K562 (cell line): ENCODE data around the gene EIF4G2. TPM values are rescaled to one million over a fixed set of nuclear protein-coding genes. Genes with fewer than 3 reads are reported as not detected.
A peak's percentile ranks its signal among the peaks of the same experiment; 100 is the strongest.

Source experiments
- ADNP ChIP-seq: fragments of 200-800 bp; sonication (Bioruptor generic); IDR thresholded peaks from 2 replicates; pipeline ENCODE4 v1.6.1; 2016; ENCODE audit warnings: missing genetic modification characterization, missing compliant biosample characterization
- BRF2 ChIP-seq: IDR thresholded peaks from 3 replicates; pipeline ENCODE4 v1.6.1; 2011; ENCODE audit warnings: borderline replicate concordance, mild to moderate bottlenecking; ENCODE audit not compliant: insufficient read length, insufficient read depth
- CTCFL ChIP-seq: IDR thresholded peaks from 2 replicates; pipeline ENCODE4 v1.6.1; 2011; ENCODE audit warnings: borderline replicate concordance, low read depth, mild to moderate bottlenecking, moderate library complexity, low read length; ENCODE audit not compliant: insufficient read depth, poor library complexity, severe bottlenecking
- ELK3 ChIP-seq: fragments of 450-650 bp; formaldehyde crosslinking; IDR thresholded peaks from 2 replicates; pipeline ENCODE4 v1.4.0; 2020; ENCODE audit warnings: mild to moderate bottlenecking
- FOXP1 ChIP-seq: sonication (generic); formaldehyde crosslinking; IDR thresholded peaks from 2 replicates; pipeline ENCODE4 v1.8.0; 2022; ENCODE audit warnings: mild to moderate bottlenecking, missing genetic modification reagents
- IFI16 ChIP-seq: fragments of 250-450 bp; sonication (Bioruptor Pico); IDR thresholded peaks from 2 replicates; pipeline ENCODE4 v2.1.2; 2022; ENCODE audit warnings: mild to moderate bottlenecking, inconsistent platforms
- KLF1 ChIP-seq: fragments of 450-650 bp; IDR thresholded peaks from 2 replicates; pipeline ENCODE4 v1.6.1; 2016; ENCODE audit warnings: missing genetic modification characterization, missing compliant biosample characterization
- NR4A1 ChIP-seq, 2 experiments: fragments of 250-450 bp in 1 of 2; fragments of 450-650 bp in 1 of 2; sonication (Bioruptor Pico) in 1 of 2; IDR thresholded peaks; 2 replicates each; pipeline versions ENCODE4 v1.4.0 to v1.6.1; 2016 to 2020; ENCODE audit warnings: mild to moderate bottlenecking in 2 of 2, missing compliant biosample characterization in 1 of 2, missing genetic modification characterization in 1 of 2, moderate library complexity in 1 of 2
- PATZ1 ChIP-seq: fragments of 250-450 bp; sonication (Bioruptor Pico); IDR thresholded peaks from 2 replicates; pipeline ENCODE4 v1.5.0; 2020; ENCODE audit warnings: mild to moderate bottlenecking, borderline replicate concordance
- RBM17 ChIP-seq: fragments of 200-400 bp; formaldehyde crosslinking; IDR thresholded peaks from 2 replicates; pipeline ENCODE4 v1.6.1; 2017; ENCODE audit warnings: low read depth, mild to moderate bottlenecking, low read length, borderline replicate concordance
- SAP30 ChIP-seq: fragments of 200-600 bp; sonication (generic); IDR thresholded peaks from 2 replicates; pipeline ENCODE4 v1.6.1; 2012; ENCODE audit warnings: borderline replicate concordance, low read depth, mild to moderate bottlenecking, moderate library complexity, low read length, control low read depth, inconsistent platforms; ENCODE audit not compliant: insufficient read depth, poor library complexity, severe bottlenecking
- ZBTB26 ChIP-seq: fragments of 450-650 bp; formaldehyde crosslinking; IDR thresholded peaks from 2 replicates; pipeline ENCODE4 v1.4.0; 2022; ENCODE audit warnings: missing genetic modification characterization
- ZNF785 ChIP-seq: fragments of 250-450 bp; sonication (Bioruptor Pico); IDR thresholded peaks from 2 replicates; pipeline ENCODE4 v1.4.0; 2020; ENCODE audit warnings: mild to moderate bottlenecking
- polyA plus RNA-seq, 8 experiments: library from polyadenylated mRNA; depleted of rRNA in 4 of 8; stranded (reverse) in 5 of 8; unstranded in 3 of 8; fragments of >200 nt; fragmentation: Nextera tagmentation in 2 of 8; fragmentation: Illumina TruSeq in 1 of 8; extraction: Ambion mirVana in 2 of 8; extraction: Trizol in 1 of 8; gene quantifications; 2 replicates each; pipeline versions ENCODE4 v1.2.1 to v1.2.3, GENCODE V29; 2011 to 2014; ENCODE audit warnings: inconsistent platforms in 1 of 8, missing spikeins in 1 of 8
- total RNA-seq, 7 experiments: library from RNA; depleted of rRNA in 6 of 7; stranded (reverse); fragments of >200 nt in 6 of 7; fragmentation: Illumina TruSeq in 2 of 7; extraction: Trizol in 2 of 7; gene quantifications; 2 replicates each; pipeline versions ENCODE4 v1.2.1 to v1.2.3, GENCODE V29; 2011 to 2021; ENCODE audit warnings: low replicate concordance in 1 of 7
- TF ChIP-seq, protein P1 (sequence below): fragments of 250-450 bp; sonication (Bioruptor Pico); IDR thresholded peaks from 2 replicates; pipeline ENCODE4 v1.8.0; 2022; ENCODE audit warnings: inconsistent platforms, mild to moderate bottlenecking, moderate library complexity, borderline replicate concordance
- TF ChIP-seq, protein P2 (sequence below), 2 experiments: fragments of 250-450 bp in 1 of 2; fragments of 450-650 bp in 1 of 2; sonication (Bioruptor Pico) in 1 of 2; IDR thresholded peaks; 2 replicates each; pipeline versions ENCODE4 v1.6.1 to v1.8.0; 2016 to 2021; ENCODE audit warnings: mild to moderate bottlenecking in 2 of 2, moderate library complexity in 2 of 2, missing compliant biosample characterization in 1 of 2, missing genetic modification characterization in 1 of 2

EIF4G2 gene
- total and polyA plus RNA-seq, 9 of the 15 experiments (the other 6 are each of a cell fraction or from before 2014, with no cell fraction given) = 206 to 790 (median 646) TPM

GRCh38 chr11:10750838-10751580 lies 57.7 kb downstream of the EIF4G2 start, which contains the start of gene CTR9 (continued):
- TF ChIP-seq RBM17 (no peak), NR4A1 (CRISPR knock-in tag; IDR thresholded peaks at IDR 0.05) (no peak), NR4A1 (tag; IDR thresholded peaks at IDR 0.05) (no peak), ELK3 (CRISPR knock-in tag) (no peak), IFI16 (no peak), BRF2 (no peak), ADNP (tag) (no peak), FOXP1 (peak; percentile 95), ZBTB26 (CRISPR knock-in tag) (no peak), ZNF785 (no peak), SAP30 (peak; percentile 68), CTCFL (peak; percentile 48), KLF1 (peak; percentile 87), PATZ1 (no peak)
- TF ChIP-seq, protein P1, sequence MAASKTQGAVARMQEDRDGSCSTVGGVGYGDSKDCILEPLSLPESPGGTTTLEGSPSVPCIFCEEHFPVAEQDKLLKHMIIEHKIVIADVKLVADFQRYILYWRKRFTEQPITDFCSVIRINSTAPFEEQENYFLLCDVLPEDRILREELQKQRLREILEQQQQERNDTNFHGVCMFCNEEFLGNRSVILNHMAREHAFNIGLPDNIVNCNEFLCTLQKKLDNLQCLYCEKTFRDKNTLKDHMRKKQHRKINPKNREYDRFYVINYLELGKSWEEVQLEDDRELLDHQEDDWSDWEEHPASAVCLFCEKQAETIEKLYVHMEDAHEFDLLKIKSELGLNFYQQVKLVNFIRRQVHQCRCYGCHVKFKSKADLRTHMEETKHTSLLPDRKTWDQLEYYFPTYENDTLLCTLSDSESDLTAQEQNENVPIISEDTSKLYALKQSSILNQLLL (CRISPR knock-in tag) = no peak
- TF ChIP-seq, protein P2, sequence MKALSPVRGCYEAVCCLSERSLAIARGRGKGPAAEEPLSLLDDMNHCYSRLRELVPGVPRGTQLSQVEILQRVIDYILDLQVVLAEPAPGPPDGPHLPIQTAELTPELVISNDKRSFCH (CRISPR knock-in tag; IDR thresholded peaks at IDR 0.05) = no peak
- TF ChIP-seq, protein P2 (tag; IDR thresholded peaks at IDR 0.05) = no peak
